Activated T-cell treated with anti-CD3 and anti-CD28 coated beads, Interleukin-2, amount 50 U/mL, for 48 hours (primary cell): ENCODE measurements around the gene NUMB.
"Not testable (repeated sequence)": the region's sequence is repeated elsewhere in the genome, so short reads cannot be mapped to it uniquely, and the experiment has no call there.

Experiments
- DNase-seq, 2 experiments: peaks; one replicate each; pipeline ENCODE4 v3.0.0-alpha.2; 2020

The NUMB gene

DNA sequence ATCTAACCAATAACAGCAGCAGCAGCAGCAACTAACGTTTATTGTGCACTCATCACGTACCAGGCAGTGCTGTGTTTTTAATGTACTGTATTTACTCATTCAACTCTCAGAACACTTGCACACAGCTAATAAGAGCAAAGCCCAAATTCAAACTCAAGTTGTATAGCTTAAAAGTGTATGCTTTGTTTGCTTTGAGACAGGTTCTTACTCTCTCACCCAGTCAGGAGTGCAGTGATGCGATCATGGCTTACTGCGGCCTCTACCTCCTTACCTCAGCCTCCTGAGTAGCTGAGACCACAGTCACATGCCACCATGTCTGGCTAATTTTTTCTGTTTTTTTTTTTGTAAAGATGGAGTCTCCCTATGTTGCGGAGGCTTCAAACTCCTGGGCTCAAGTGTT is 115.7 kb downstream of the NUMB start:
- DNase-seq: no peak

DNA sequence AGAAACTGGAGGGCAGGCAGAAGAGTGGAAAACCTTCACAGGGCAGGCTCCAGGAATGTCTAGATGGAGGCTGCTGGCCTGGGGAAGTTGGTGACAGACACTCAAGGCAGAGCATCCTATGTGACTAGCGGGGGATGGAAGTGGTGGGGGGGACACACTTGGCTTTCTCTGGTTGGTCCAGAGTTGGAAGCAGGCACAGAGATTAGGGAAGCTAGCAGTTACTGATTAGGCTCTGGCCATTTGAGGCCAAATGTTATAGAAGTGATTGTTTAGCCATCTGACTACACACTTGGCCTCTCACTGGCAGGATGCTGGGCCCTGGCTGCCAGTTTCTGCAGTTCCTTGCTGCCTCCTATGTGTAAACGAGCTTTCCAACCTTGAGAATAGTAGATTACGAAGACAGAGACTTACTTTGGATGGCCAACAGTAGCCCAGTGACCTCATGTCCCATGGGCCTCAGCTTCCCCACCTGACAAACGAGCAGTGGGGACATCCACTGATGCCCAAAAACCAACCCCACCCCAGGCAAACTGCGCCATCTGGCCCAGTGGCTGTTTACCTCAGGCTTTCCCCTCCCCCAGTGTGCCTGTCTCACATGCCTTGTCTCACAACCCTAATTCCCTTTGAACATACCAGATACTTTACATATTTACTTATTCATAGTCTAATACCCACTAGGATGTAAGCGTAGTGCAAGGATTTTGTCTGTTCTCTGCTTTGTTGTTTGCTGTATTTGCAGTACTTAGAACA is 118.3 kb downstream of the NUMB start:
- DNase-seq: no peak

DNA sequence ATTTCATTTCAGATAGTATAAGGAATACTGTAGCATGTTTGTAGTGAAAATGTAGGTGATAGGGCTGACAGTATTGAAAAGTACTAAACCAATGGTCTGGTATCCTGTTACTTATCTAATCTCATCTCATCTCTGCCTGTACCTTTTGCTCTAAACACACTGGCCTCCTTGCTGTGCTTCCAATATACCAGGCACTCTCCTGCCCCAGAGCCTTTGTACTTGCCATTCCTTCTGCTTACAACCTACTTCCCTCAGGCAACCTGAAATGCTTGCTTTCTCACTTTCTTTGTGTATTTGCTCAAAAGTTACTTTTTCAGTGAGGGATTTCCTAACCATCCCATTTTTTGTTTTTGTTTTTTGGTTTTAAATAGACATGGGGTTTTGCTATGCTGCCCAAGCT is 119.1 kb downstream of the NUMB start:
- DNase-seq: no peak

DNA sequence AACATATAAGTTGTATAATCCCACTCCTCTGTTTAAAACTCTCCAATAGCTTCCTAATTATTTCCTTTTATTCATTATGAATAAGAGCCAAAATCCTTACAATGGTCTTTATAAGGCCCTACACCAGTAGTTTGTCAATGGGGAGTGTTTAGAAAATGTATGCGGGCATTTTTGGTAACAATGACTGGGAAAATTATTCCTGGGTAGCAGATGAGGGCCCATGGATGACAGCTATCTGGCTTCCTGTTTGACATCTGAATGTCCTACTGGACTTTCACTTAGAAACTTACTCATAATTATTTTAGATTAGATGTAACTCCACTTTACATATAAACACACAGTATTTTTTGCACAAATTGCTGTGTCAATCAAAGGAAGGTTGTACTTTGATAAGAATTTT is 119.8 kb downstream of the NUMB start:
- no peak for DNase-seq

DNA sequence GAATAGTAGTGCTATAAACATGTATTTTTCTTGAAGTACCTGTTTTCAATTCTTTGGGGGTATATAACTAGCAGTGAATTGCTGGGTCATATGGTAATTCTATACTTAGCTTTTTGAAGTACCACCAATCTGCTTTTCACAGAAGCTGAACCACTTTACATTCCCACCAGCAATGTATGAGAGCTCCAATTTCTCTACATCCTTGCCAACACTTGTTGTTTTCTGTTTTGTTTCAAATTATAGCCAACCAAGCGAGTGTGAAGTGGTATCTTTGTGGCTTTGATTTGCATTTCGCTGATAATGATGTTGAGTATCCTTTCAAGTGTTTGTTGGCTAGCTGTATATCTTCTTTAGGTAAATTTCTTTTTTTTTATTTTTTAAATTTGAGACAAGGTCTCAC is 125.3 kb downstream of the NUMB start:
- DNase-seq: no peak

DNA sequence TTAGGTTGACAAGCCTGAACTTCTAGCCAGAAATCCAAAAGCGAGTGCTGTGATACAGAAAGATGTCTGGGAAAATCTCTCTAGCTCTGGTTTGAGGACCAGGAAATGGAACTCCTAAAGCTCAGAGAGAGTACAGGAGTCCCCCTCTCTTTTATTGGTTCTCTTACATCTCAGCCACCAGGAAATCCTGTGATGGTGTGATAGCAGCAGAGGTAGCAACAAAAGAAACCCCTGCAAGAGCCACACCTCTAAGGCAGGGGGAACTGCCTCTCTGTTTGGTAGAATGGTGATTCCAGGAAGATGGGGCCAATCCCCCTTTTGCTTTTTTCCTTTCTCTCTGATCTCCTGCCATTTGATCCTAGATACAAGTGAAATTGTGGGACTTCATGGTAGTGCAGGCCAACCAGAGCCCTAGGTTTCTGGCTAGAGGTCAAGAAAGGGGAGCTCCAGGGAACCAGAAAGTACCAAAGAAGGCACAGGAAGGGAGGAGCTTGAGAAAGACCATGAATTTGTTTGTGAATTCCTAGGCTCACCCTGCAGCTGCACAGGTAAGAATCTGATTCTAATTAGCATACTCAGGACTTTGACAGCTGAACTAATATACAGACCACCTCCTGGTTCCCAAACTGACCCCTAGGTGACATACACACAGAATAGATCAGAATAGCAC is 132.6 kb downstream of the NUMB start:
- no peak for DNase-seq

DNA sequence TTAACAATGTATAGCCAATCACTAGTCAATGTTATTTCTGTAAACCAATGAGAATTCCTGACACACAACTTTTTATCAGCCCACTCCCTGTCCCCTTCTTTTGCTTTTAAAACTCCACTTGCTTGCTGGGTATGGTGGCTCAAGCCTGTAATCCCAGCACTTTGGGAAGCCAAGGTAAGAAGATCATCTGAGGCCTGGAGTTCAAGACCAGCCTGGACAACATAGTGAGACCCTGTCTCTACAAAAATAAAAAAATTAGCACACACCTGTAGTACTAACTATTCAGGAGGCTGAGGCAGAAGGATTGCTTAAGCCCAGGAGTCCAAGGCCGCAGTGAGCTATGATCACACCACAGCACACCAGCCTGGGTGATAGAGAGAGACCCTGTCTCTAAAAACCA is 133.3 kb downstream of the NUMB start:
- DNase-seq: no peak

DNA sequence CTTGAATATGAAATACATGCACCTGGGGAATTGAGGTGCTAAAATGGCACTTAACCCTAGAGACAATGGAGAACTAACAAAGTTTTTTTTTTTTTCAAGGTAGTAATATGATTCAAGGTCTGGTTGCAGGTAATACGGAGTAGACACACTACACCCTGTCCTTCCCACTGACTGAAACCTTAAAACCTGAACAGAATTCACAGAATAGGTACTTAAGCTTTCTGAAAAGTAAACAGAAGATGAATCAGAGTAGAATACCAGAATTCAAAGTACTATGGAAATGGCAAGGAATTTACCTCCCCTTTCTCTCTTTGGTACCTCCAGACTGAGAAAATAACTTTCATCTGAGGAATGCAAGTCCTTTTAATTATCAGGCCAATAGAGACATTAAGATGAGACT is 133.8 kb downstream of the NUMB start:
- DNase-seq: no peak

DNA sequence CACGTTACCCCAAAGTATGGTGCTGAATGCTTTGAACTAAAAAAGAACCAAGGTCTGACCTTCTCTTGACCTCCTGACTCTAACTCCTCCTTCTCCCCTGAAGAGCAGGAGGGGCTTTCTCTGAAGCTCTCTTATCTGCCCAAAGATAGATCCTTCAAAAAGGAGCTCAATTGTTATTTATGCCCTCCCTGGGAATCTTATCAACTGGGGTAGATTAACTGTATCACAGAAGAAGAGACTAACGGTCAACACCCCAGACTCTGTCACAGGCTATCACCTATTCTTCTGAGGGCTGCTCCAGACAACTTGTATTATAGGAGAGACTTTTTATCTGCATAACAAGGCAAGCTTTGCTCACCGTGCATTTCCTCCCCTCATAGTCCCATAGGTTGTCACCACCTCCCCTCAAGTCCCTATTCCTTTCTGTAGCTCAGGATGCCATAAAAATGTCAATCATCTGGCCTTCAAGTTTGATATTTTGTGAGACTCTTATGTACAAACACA is 134.4 kb downstream of the NUMB start:
- DNase-seq: no peak

DNA sequence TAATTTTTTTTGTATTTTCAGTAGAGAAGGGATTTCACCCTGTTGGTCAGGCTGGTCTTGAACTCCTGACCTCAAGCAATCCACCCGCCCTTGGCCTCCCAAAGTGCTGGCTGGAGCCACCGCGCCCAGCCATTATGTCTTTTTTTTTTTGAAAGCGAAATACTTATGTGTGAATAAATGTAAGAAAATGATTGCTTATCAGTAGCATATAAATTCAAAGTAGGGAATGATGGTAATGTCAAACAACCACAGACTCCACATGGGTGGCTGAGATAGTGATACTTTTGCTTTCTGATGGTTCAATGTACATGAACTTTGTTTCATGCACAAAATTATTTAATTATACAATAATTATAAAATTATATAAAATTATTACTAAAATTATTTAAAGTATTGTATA is 145.2 kb downstream of the NUMB start:
- no peak for DNase-seq

DNA sequence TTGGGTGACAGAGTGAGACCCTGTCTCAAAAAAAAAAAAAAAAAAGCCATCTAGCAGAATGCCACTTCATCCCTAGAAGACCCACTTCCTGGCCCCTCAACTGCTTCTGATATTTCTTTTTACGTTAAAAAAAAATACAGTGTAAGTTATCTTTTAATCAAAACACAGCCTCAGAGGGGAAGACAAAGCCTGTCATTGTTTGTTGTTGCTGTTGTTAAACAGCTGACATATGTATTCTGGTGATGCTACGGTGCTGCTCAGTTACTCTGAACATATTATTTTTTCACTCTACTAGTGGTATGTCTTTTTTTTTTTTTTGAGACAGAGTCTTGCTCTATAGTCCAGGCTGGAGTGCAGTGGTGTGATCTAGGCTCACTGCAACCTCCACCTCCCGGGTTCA is 145.7 kb downstream of the NUMB start:
- no peak for DNase-seq

DNA sequence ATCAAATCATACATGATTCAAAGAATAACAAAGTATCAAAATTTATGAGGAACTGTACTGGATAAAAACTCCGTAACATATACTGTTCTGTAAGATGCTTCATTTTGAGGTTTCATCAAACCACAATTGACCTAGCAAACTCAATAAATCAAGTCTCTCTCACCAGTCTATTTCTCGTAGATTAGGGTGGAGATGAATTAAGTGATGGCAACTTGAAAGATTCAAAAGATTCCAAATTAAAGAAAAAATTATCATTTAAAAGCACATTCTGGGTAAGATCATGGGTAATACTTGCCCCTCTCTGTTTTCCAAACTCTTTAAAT is 146.7 kb downstream of the NUMB start:
- DNase-seq: no peak

DNA sequence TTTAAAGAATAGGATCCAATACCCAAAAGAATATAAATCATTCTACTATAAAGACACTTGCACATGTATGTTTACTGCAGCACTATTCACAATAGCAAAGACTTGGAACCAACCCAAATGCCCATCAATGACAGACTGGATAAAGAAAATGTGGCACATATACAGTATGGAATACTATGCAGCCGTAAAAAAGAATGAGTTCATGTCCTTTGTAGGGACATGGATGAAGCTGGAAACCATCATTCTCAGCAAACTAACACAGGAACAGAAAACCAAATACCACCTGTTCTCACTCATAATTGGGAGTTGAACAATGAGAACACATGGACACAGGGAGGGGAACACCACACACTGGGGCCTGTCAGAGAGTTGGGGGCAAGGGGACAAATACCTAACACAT is 149.1 kb downstream of the NUMB start:
- not testable (repeated sequence) for DNase-seq

DNA sequence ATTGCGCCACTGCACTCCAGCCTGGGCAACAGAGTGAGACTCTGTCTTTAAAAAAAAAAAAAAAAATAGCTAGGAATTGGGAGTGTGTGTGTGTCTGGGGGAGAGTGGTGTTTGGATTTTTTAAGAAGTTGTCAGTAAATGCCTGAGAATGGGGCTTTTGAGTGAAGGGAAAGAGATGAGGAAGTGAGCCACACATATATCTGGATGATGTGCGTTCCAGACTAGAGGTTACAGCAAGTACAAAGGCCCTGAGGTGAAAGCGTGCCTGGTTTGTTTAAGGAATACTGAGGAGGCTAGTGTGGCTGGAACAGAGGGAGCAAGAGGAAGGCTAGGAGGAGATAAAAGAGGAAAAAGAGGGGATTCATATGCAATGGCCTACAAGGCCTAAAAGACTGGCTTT is 151.1 kb downstream of the NUMB start:
- DNase-seq: no peak

DNA sequence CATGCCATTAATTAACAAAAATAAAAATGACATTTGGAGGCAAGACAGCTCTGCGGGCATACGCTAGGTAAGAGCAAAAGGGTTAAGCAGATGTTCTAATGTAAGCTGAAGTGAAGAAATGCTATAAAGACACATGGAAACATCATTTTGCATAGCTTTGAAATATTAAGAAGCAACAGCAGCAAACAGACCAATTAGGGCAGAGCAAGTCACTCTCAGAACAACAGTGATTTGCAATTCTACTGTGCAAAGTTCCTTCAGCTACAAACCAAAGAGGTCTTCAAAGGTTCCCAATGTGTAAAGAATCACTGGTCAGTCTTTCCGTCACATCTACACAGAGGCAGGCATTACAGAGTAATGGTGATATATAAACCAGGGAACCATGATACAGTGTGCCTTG is 152.8 kb downstream of the NUMB start:
- DNase-seq: no peak

DNA sequence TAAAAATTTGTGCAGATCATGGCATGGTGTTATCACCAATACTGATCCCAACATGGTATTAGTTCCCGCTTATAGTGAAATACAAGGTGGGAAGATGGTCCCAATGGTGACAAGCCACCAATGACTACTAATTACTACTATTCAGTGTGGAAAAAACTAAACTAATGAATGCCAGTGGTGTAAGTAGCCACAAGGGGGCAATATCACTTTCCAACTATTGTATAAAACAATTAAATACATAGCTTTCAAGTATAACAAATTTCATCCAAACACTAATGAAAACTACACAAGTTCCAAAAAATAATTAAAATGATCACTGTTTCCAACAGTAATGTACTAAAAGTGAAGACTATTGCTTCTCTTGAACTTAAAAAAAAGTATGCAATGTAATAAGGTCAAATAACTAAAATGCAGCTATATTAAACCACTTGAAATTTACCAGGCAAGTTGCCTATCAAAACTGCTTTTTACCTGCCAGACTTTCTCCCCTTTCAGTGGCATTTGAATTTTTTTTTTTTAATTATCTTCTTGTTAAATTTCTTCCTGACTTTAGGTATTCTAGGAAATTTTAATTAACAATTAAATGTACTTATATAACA is 163.0 kb downstream of the NUMB start:
- no peak for DNase-seq

DNA sequence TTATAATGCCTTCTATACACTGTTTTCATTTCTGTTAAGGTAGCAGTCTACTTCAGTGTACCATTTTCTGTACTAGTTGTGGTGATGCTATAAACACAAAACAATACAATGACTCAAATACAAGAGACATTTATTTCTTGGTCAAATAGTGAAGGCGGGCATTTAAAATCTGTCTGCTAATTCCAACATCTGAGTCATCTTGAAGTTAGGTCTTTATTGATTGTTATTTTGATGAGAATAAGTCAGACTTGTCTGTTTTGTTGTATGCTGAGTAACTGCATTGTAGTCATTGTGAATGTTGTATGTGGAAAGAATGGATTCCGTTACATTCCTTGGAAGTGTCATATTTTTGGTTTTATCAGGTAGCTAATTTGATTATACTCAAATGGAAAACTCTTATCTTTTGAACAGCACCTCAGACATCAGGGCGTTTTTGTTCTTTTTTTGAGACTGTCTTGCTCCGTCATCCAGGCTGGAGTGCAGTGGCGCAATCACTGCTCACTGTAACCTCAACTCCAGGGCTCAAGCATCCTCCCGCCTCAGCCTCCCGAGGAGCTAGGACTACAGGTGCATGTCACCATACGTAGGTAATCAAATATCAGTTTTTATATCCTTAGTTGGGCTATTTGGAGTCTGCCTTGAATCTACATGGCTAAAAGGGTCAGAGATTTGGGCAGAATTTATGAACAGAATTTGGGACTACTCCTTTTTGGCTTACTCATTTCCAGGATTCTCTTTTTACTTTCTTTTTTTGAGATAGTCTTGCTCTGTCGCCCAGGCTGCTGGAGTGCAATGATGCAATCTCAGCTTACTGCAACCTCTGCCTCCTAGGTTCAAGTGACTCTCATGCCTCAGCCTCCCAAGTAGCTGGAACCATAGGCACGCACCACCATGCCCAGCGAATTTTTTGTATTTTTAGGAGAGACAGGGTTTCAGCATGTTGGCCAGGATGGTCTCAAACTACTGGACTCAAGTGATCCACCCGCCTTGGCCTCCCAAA is 164.3 kb downstream of the NUMB start:
- DNase-seq: no peak

DNA sequence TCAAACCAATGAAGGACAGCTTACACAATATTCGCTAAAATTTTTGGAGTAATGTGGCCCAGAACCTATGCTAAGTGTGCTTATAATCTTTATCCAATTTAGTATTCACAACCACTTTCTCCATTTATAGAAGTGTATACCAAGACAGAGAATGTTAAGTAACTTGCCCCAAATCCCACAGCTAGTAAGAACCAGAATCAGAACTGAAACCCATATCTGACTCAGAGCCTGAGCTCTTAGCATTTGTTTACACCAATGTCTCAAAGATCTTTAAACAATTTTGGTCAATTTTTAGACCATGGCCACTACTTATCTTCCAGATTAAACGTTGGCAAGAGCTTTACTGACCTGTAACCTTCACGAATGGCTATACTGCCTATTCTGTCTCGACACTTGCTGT is 168.1 kb downstream of the NUMB start:
- DNase-seq: no peak

DNA sequence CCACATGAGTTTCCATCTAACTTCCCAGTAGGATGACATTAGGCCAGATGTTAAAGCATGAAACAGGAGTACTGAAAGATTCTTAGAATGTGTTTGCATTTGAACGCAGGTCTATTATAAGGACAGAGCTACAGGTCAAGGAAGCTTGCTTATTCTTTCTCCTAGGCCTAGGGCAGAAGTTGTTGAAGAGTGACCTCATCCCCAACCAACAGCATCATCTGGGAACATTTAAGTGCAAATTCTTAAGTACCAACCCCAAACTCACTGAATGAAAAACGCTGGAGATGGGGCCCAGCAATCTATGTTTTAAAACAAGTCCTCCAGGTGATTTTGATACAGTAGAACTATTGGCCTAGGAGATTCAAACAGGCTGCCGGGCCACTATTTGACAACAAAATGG is 168.6 kb downstream of the NUMB start:
- no peak for DNase-seq

DNA sequence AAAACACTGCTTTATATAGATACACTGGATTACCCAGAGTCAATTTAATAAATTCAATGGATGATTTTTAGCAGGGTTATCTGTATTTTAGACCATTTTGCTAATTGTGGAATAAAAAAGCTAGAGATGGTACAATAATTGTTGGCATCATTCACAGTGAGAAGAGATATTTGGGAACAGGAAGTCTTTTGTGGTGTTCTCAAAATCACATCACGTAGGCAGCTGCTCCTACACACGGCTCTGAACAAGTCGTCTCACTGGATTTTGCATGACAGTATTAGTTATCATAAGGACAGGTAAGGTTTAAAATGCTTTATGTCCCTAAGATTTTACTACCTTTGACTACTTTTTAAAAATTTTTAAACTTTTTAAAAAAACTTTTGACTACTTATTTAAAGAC is 169.0 kb downstream of the NUMB start:
- no peak for DNase-seq

DNA sequence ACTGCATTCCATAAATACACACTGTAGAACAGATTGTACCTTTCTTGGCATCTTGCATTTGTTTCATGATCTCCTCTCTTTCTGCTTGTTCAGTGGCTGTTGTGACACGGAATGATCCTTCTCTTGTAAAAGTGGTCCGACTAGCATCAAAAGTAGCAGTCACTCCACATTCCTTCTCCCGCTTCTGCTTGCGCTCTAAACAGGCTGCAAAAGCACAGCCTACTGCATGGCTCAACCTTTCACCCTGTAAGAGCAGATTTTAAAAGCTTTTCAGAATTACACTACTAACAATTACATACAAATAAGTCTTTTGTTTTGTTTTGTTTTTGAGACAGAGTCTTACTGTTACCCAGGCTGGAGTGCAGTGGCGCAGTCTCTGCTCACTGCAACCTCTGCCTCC is 171.3 kb downstream of the NUMB start:
- no peak for DNase-seq

DNA sequence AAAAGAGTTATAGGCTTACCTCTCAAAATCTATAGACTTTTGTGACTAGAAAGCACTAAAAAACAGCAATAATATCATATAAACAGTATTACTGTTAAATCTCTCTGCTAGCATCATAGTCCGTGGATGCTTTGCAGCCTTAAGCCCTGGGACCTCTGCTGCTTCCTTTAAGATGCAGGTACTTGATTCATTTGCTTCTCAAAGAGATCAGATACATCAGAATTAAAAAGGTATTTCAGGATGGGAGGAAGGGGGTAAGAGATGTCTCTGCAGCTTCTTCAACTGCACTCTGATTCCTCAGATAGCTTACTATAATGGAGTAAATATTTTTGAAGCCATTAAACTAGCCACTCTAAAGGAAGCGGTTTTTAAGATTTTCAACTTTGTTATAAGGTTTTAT is 171.7 kb downstream of the NUMB start:
- no peak for DNase-seq

DNA sequence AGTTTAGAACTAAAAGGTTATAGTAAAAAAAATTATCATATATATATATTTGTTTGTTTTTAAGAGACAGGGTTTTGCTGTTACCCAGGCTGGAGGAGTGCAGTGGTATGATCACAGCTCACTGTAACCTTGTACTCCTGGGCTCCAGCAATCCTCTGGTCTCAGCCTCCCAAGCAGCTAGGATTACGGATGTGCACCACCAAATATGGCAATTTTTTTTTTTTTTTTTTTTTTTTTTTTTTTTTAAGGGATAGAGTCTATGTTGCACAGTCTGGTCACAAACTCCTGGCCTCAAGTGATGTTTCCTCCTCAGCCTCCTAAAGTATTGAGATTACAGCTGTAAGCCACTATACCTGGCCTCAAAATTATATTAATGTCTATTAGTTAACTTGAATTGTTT is 172.4 kb downstream of the NUMB start:
- no peak for DNase-seq
